OCI-LY1 (cell line): ENCODE data around the gene GOLGA8K.
"Not testable (repeated sequence)": the region's sequence is repeated elsewhere in the genome, so short reads cannot be mapped to it uniquely, and the experiment has no call there.

Source experiments
- H2AFZ ChIP-seq: fragments of 200-600 bp; sonication (generic), shearing (Covaris generic); 2 replicates; pipeline ENCODE4 v1.6.0; 2014; ENCODE audit warnings: antibody characterized with exemption, mild to moderate bottlenecking, low read length
- H3F3A ChIP-seq: fragments of 200-600 bp; sonication (generic), shearing (Covaris generic); 2 replicates; pipeline ENCODE4 v1.6.0; 2014; ENCODE audit warnings: mild to moderate bottlenecking, antibody characterized with exemption, low read length, moderate library complexity; ENCODE audit not compliant: insufficient read depth
- H3K27ac ChIP-seq: fragments of 200-600 bp; sonication (generic); 2 replicates; pipeline ENCODE4 v1.5.1; 2014; ENCODE audit warnings: low read length, mixed run types, mild to moderate bottlenecking, low read depth; ENCODE audit not compliant: poor library complexity, severe bottlenecking
- H3K27me3 ChIP-seq: fragments of 200-600 bp; sonication (generic); 2 replicates; pipeline ENCODE4 v1.6.0; 2014; ENCODE audit warnings: antibody characterized with exemption, mild to moderate bottlenecking, low read length, moderate library complexity; ENCODE audit not compliant: insufficient read depth
- H3K36me3 ChIP-seq: fragments of 200-600 bp; sonication (generic); 2 replicates; pipeline ENCODE4 v1.6.1; 2014; ENCODE audit warnings: mild to moderate bottlenecking, antibody characterized with exemption, low read length, moderate library complexity, mixed read lengths; ENCODE audit not compliant: insufficient read depth
- H3K4me1 ChIP-seq: fragments of 200-600 bp; sonication (generic); 2 replicates; pipeline ENCODE4 v1.5.1; 2014; ENCODE audit warnings: mild to moderate bottlenecking, low read length, moderate library complexity; ENCODE audit not compliant: insufficient read depth, severe bottlenecking
- H3K4me2 ChIP-seq: fragments of 200-600 bp; sonication (generic), shearing (Covaris generic); 2 replicates; pipeline ENCODE4 v1.6.1; 2014; ENCODE audit warnings: low read length
- H3K4me3 ChIP-seq: fragments of 200-600 bp; sonication (generic); 2 replicates; pipeline ENCODE4 v1.5.1; 2014; ENCODE audit warnings: low read length, low read depth, mild to moderate bottlenecking, mixed read lengths; ENCODE audit not compliant: poor library complexity, severe bottlenecking
- H3K79me2 ChIP-seq: fragments of 200-600 bp; shearing (Covaris generic); 2 replicates; pipeline ENCODE4 v1.6.1; 2016; ENCODE audit warnings: mixed run types, low read length, mixed read lengths; ENCODE audit not compliant: insufficient read depth
- H3K9ac ChIP-seq: fragments of 200-600 bp; sonication (generic), shearing (Covaris generic); 2 replicates; pipeline ENCODE4 v1.6.1; 2014; ENCODE audit warnings: mild to moderate bottlenecking, low read length, mixed read lengths
- H3K9me2 ChIP-seq: fragments of 200-600 bp; sonication (generic), shearing (Covaris generic); 2 replicates; pipeline ENCODE4 v1.6.1; 2014; ENCODE audit warnings: low read depth, mild to moderate bottlenecking, low read length, mixed read lengths
- H3K9me3 ChIP-seq: fragments of 200-600 bp; shearing (Covaris generic); 2 replicates; pipeline ENCODE4 v1.6.1; 2014; ENCODE audit warnings: low read length, mixed read lengths
- H4K20me1 ChIP-seq: fragments of 200-600 bp; sonication (generic), shearing (Covaris generic); 2 replicates; pipeline ENCODE4 v1.6.0; 2016; ENCODE audit warnings: mild to moderate bottlenecking, low read length; ENCODE audit not compliant: insufficient read depth

Gene GOLGA8K

DNA sequence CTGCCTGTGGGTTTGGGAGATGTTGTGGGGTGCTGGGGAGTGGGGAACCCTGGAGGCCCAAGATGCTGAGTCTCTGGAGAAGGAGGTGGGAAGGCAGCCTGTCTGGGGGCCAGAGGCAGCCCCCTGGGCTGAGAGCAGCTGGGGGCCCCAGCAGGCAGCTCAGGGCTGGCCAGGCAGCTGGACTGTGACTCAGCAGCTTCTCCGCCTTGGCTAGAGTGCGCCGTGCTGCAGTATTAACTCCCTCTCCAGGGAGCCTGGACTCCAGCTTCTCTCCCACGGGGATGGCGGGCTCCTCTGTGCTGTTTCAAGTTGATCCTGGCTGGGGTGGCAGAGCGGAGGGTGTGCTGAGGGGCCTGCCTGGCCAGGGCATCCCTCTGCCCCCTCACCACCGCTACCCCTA is 36.6 kb downstream of the GOLGA8K start:
- H3K9me2 ChIP-seq, H2AFZ ChIP-seq, H3K36me3 ChIP-seq, H3F3A ChIP-seq, H3K27ac ChIP-seq, H3K27me3 ChIP-seq, H3K79me2 ChIP-seq, H3K9ac ChIP-seq, H3K9me3 ChIP-seq, H3K4me1 ChIP-seq, H4K20me1 ChIP-seq, H3K4me2 ChIP-seq, H3K4me3 ChIP-seq: not testable (repeated sequence)

- not testable (repeated sequence) for H3K4me2 ChIP-seq, H4K20me1 ChIP-seq
Measured at GRCh38 chr15:32365955-32366354, 37.1 kb downstream of the GOLGA8K start.

DNA sequence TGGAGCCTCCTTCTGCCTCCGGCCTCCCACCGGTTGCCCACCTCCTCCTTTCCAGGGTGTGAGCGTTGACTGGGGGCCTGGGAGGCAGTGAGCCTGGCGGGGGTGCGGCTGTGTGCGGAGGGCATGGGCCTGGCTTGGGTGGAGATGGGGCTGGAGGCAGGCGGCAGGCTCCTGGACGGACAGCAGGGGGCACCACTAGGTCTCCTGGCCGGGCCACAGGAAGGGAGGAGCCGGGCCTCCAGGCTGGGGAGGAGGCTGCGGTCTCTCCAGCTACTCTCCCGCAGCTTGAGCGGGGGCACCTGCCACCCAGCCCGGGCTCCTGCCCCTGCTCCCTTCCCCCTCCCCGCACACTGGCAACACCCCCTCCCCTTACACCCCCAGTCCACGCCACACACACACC is 38.1 kb downstream of the GOLGA8K start:
- not testable (repeated sequence) for H3K36me3 ChIP-seq, H3K4me1 ChIP-seq, H3K9me3 ChIP-seq, H3K4me2 ChIP-seq, H3K79me2 ChIP-seq, H4K20me1 ChIP-seq, H3K27me3 ChIP-seq, H3F3A ChIP-seq, H3K4me3 ChIP-seq, H2AFZ ChIP-seq, H3K9ac ChIP-seq, H3K27ac ChIP-seq, H3K9me2 ChIP-seq

More at GRCh38 chr15:32365955-32366354, 37.1 kb downstream of the GOLGA8K start:
- H3K9me2 ChIP-seq, H3K4me3 ChIP-seq, H3F3A ChIP-seq, H3K9ac ChIP-seq, H3K9me3 ChIP-seq, H3K36me3 ChIP-seq, H3K27me3 ChIP-seq, H2AFZ ChIP-seq, H3K27ac ChIP-seq, H3K79me2 ChIP-seq, H3K4me1 ChIP-seq: not testable (repeated sequence)

GRCh38 chr15:32363449-32363848 is 39.6 kb downstream of the GOLGA8K start:
- H3K9me3 ChIP-seq, H3K4me3 ChIP-seq, H3F3A ChIP-seq, H4K20me1 ChIP-seq, H3K9ac ChIP-seq, H3K4me2 ChIP-seq, H3K4me1 ChIP-seq, H3K27ac ChIP-seq, H3K9me2 ChIP-seq, H3K36me3 ChIP-seq, H3K79me2 ChIP-seq, H3K27me3 ChIP-seq, H2AFZ ChIP-seq: not testable (repeated sequence)

- H3F3A ChIP-seq, H3K36me3 ChIP-seq, H4K20me1 ChIP-seq, H3K4me2 ChIP-seq, H3K9me2 ChIP-seq, H3K27ac ChIP-seq, H3K4me3 ChIP-seq, H3K27me3 ChIP-seq, H3K4me1 ChIP-seq, H3K9ac ChIP-seq, H3K79me2 ChIP-seq, H3K9me3 ChIP-seq, H2AFZ ChIP-seq: not testable (repeated sequence)
Measured at GRCh38 chr15:32361662-32362061, 41.4 kb downstream of the GOLGA8K start.

DNA sequence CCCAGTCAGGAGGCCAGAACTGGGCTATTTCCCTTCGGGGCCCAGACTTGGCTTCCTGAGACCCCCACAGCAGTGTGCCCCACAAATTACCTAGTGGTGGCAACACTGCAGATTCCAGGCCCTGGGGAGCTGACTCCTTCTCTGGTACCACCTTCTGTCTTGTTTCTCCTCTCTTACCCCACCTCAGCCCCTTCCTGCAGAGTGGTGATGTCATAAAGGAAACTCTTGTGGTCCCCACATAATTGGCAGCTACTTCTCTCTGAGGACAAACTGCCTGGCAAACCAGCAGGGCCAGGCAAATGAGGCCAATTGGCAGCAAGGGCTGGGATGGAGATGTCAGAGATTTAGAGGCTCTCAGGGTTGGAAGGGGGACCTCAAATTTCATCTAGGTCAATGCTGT is 44.6 kb downstream of the GOLGA8K start:
- H3K4me2 ChIP-seq, H3K79me2 ChIP-seq, H3F3A ChIP-seq, H3K9me3 ChIP-seq, H3K9ac ChIP-seq, H3K36me3 ChIP-seq, H3K9me2 ChIP-seq, H3K27me3 ChIP-seq, H3K4me1 ChIP-seq, H2AFZ ChIP-seq, H3K4me3 ChIP-seq, H3K27ac ChIP-seq, H4K20me1 ChIP-seq: not testable (repeated sequence)

DNA sequence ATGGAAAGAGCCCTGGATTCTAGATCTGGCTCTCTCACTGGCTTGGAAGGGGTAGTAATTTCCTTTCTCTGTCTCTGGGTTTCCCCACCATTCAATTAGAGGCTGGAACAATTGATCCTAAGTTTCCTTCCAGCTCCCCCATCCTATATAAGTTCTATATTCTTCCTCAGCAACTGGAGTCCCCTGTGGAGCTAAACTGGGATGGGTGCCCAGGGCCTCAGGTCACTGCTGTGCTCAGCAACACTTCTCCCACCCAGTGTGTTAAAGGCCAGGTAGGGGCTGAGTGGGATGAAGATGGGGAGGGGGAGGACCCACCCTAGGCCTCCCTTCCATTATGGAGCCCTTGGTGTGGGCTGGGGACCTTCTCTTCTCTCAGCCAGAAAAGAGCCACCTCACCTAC is 46.2 kb downstream of the GOLGA8K start:
- H3K4me3 ChIP-seq, H3K9me2 ChIP-seq, H3K36me3 ChIP-seq, H3K9ac ChIP-seq, H4K20me1 ChIP-seq, H3K4me1 ChIP-seq, H3F3A ChIP-seq, H3K9me3 ChIP-seq, H3K79me2 ChIP-seq, H2AFZ ChIP-seq, H3K4me2 ChIP-seq, H3K27me3 ChIP-seq, H3K27ac ChIP-seq: not testable (repeated sequence)

DNA sequence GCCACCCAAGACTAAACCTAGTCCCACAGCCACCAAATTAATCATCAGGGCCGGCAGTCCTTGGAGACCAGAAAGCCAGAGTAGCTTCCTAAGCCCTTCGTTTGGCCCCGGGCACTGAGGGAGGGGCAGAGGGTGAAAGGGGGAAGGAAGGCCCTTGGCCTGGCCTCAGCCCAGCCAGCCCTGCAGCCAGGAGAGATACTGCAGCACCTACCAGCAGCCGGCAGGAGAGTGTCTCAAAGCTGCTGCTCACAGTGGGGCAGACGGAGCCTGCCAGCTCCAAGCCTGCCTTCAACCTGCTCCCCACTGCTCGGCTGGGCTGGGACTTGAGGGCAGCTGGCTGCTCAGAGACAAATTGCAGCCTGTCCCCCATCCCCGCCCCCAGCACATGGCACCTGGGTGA is 50.3 kb downstream of the GOLGA8K start:
- H3K79me2 ChIP-seq, H3K4me3 ChIP-seq, H4K20me1 ChIP-seq, H3K9ac ChIP-seq, H3K27me3 ChIP-seq, H3K4me1 ChIP-seq, H3K9me3 ChIP-seq, H3K27ac ChIP-seq, H2AFZ ChIP-seq, H3F3A ChIP-seq, H3K9me2 ChIP-seq, H3K36me3 ChIP-seq, H3K4me2 ChIP-seq: not testable (repeated sequence)
